Measurements from ENCODE around the gene ZNF182.
"Not testable (repeated sequence)": the region's sequence is repeated elsewhere in the genome, so short reads cannot be mapped to it uniquely, and the experiment has no call there.

Gene ZNF182

GRCh38 chrX:48001260-48001659 lies 2.5 kb downstream of the ZNF182 start:
- no peak for DNase-seq

- no peak for DNase-seq
Observed at GRCh38 chrX:47992669-47993068, 11.1 kb downstream of the ZNF182 start.

GRCh38 chrX:47992095-47992380 lies 11.8 kb downstream of the ZNF182 start:
- DNase-seq: no peak

- DNase-seq: no peak
Observed at GRCh38 chrX:47991263-47992094, 12.3 kb downstream of the ZNF182 start.

- DNase-seq: no peak
Observed at GRCh38 chrX:47976254-47977151, 27.3 kb downstream of the ZNF182 start.

GRCh38 chrX:47973235-47973634 lies 30.6 kb downstream of the ZNF182 start:
- DNase-seq: no peak

- DNase-seq: not testable (repeated sequence)
Observed at GRCh38 chrX:47965526-47965925, 38.3 kb downstream of the ZNF182 start.

- DNase-seq: not testable (repeated sequence)
Observed at GRCh38 chrX:47961830-47962229, 42.0 kb downstream of the ZNF182 start.

GRCh38 chrX:47960406-47960805 lies 43.4 kb downstream of the ZNF182 start:
- no peak for DNase-seq

GRCh38 chrX:47958761-47959342 lies 44.9 kb downstream of the ZNF182 start:
- no peak for DNase-seq

- not testable (repeated sequence) for DNase-seq
Observed at GRCh38 chrX:47958206-47958605, 45.6 kb downstream of the ZNF182 start.

GRCh38 chrX:47956016-47956415 lies 47.8 kb downstream of the ZNF182 start:
- DNase-seq: no peak

GRCh38 chrX:47955295-47955694 lies 48.5 kb downstream of the ZNF182 start:
- not testable (repeated sequence) for DNase-seq

GRCh38 chrX:47941423-47941822 lies 62.4 kb downstream of the ZNF182 start:
- DNase-seq: no peak

- no peak for DNase-seq
Observed at GRCh38 chrX:47940448-47940847, 63.3 kb downstream of the ZNF182 start.

GRCh38 chrX:47936940-47937317 lies 66.9 kb downstream of the ZNF182 start:
- no peak for DNase-seq

GRCh38 chrX:47936224-47936939 lies 67.4 kb downstream of the ZNF182 start:
- DNase-seq: no peak

- DNase-seq: no peak
Observed at GRCh38 chrX:47933946-47934345, 69.8 kb downstream of the ZNF182 start.

- not testable (repeated sequence) for DNase-seq
Observed at GRCh38 chrX:47931970-47932369, 71.8 kb downstream of the ZNF182 start.

GRCh38 chrX:47927212-47927611 lies 76.6 kb downstream of the ZNF182 start:
- DNase-seq: no peak
